Breast epithelium (tissue), 3 donors: ENCODE results near the gene CCSER1.

ENCODE experiments used
- POLR2A ChIP-seq: fragments of 450-650 bp; IDR thresholded peaks from one replicate; pipeline ENCODE4 v1.6.1; 2016; ENCODE audit warnings: antibody characterized with exemption, mild to moderate bottlenecking, moderate library complexity
- POLR2AphosphoS5 ChIP-seq, 3 donors: sonication (generic); formaldehyde crosslinking; IDR thresholded peaks; one replicate each; pipeline ENCODE4 v1.6.1; 2017; ENCODE audit warnings: antibody characterized with exemption in 3 of 3
- TF ChIP-seq, protein P1 (sequence below), 3 donors: fragments of 450-650 bp; IDR thresholded peaks; one replicate each; pipeline ENCODE4 v1.5.1; 2016 to 2017; ENCODE audit warnings: antibody characterized with exemption in 3 of 3, mild to moderate bottlenecking in 3 of 3, moderate library complexity in 3 of 3

DNA sequence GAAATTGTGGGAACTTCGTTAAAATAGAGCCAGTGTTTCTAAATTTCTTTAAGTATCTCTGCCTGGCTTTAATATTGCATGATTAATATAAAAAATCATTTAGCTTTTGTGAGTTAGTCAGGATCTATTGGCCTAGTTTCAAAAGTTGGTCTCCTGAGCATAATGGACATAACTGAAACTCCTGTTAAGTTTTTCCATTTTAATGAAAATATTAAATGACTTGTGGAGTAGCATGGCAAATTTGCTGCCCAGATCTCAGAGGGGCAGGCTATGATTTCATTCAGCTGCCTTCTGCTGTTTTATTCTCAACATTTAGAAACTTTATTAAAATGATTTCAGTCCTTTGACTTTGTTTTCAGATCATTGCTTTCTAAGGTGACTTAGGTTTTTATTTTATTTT, 1213.6 kb downstream of the CCSER1 start:
- TF ChIP-seq, protein P1, sequence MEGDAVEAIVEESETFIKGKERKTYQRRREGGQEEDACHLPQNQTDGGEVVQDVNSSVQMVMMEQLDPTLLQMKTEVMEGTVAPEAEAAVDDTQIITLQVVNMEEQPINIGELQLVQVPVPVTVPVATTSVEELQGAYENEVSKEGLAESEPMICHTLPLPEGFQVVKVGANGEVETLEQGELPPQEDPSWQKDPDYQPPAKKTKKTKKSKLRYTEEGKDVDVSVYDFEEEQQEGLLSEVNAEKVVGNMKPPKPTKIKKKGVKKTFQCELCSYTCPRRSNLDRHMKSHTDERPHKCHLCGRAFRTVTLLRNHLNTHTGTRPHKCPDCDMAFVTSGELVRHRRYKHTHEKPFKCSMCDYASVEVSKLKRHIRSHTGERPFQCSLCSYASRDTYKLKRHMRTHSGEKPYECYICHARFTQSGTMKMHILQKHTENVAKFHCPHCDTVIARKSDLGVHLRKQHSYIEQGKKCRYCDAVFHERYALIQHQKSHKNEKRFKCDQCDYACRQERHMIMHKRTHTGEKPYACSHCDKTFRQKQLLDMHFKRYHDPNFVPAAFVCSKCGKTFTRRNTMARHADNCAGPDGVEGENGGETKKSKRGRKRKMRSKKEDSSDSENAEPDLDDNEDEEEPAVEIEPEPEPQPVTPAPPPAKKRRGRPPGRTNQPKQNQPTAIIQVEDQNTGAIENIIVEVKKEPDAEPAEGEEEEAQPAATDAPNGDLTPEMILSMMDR (IDR thresholded peaks at IDR 0.05): no peak
- no peak for TF ChIP-seq POLR2A
- TF ChIP-seq POLR2AphosphoS5 (IDR thresholded peaks at IDR 0.05): no peak
